GM18951 (cell line): Measurements from ENCODE around the gene NIPAL1.

ENCODE experiments used
- POLR2A ChIP-seq: IDR thresholded peaks from 4 replicates; pipeline ENCODE4 v1.6.1; 2011; ENCODE audit warnings: mild to moderate bottlenecking; ENCODE audit not compliant: insufficient read length, insufficient read depth; ENCODE audit errors: extremely low read depth
- in situ Hi-C: fragments of 300-500 bp; cut with MboI; formaldehyde crosslinking; loops from one replicate; pipeline ENCODE4 v1.12.0; 2022; ENCODE audit warnings: low sequenced_read_pairs, mixed read lengths, inconsistent platforms; ENCODE audit not compliant: unreplicated experiment

The NIPAL1 gene

GRCh38 chr4:48015216-48015615 is 1.4 kb upstream of the NIPAL1 start:
- in situ Hi-C loops, result no loop called here
- TF ChIP-seq POLR2A, result no peak

- in situ Hi-C loops, result no loop called here
- no peak for TF ChIP-seq POLR2A
Measured at GRCh38 chr4:48015678-48016077, 894 bp upstream of the NIPAL1 start.

- in situ Hi-C loops, result no loop called here
- TF ChIP-seq POLR2A, result no peak
Measured at GRCh38 chr4:48017108-48017571, 568 bp downstream of the NIPAL1 start.

GRCh38 chr4:48018112-48018511 is 1.5 kb downstream of the NIPAL1 start:
- no peak for TF ChIP-seq POLR2A
- in situ Hi-C loops, result no loop called here

GRCh38 chr4:48021100-48021499 is 4.5 kb downstream of the NIPAL1 start:
- TF ChIP-seq POLR2A, result no peak
- in situ Hi-C loops, result no loop called here

- in situ Hi-C loops, result no loop called here
Measured at GRCh38 chr4:48022192-48022799, 5.7 kb downstream of the NIPAL1 start.

GRCh38 chr4:48024522-48024921 is 8.0 kb downstream of the NIPAL1 start:
- in situ Hi-C loops, result no loop called here
- TF ChIP-seq POLR2A, result no peak

More at GRCh38 chr4:48022192-48022799, 5.7 kb downstream of the NIPAL1 start:
- no peak for TF ChIP-seq POLR2A

GRCh38 chr4:48025005-48025404 is 8.4 kb downstream of the NIPAL1 start:
- no peak for TF ChIP-seq POLR2A
- in situ Hi-C loops, result no loop called here

- in situ Hi-C loops, result no loop called here
- TF ChIP-seq POLR2A, result no peak
Measured at GRCh38 chr4:48027653-48028052, 11.1 kb downstream of the NIPAL1 start.

GRCh38 chr4:48028696-48029095 is 12.1 kb downstream of the NIPAL1 start:
- TF ChIP-seq POLR2A, result no peak
- in situ Hi-C loops, result no loop called here

- in situ Hi-C loops, result no loop called here
- no peak for TF ChIP-seq POLR2A
Measured at GRCh38 chr4:48030470-48030869, 13.9 kb downstream of the NIPAL1 start.

- no peak for TF ChIP-seq POLR2A
- in situ Hi-C loops, result no loop called here
Measured at GRCh38 chr4:48031802-48032525, 15.4 kb downstream of the NIPAL1 start.

- in situ Hi-C loops, result no loop called here
- TF ChIP-seq POLR2A, result no peak
Measured at GRCh38 chr4:48032721-48033120, 16.1 kb downstream of the NIPAL1 start.

GRCh38 chr4:48033412-48033811 is 16.8 kb downstream of the NIPAL1 start:
- in situ Hi-C loops, result no loop called here
- TF ChIP-seq POLR2A, result no peak
